Hepatocyte (in vitro differentiated cells): ENCODE data around the gene NHSL1.

Experiments used
- CTCF ChIP-seq: fragments of 200-600 bp; sonication (generic); IDR thresholded peaks from 2 replicates; pipeline ENCODE4 v1.5.1; 2016; ENCODE audit warnings: antibody characterized with exemption, mild to moderate bottlenecking; ENCODE audit not compliant: poor library complexity
- EZH2 ChIP-seq: fragments of 200-600 bp; sonication (generic); IDR thresholded peaks from 2 replicates; pipeline ENCODE4 v1.6.1; 2016; ENCODE audit warnings: antibody characterized with exemption, mild to moderate bottlenecking, borderline replicate concordance
- EZH2phosphoT487 ChIP-seq: fragments of 200-600 bp; sonication (generic); IDR thresholded peaks from one replicate; pipeline ENCODE4 v1.6.1; 2018; ENCODE audit warnings: antibody characterized with exemption, mild to moderate bottlenecking, low read depth, moderate library complexity; ENCODE audit not compliant: unreplicated experiment, severe bottlenecking

GRCh38 chr6:138502546-138502945 lies 3.3 kb upstream of the NHSL1 start:
- TF ChIP-seq CTCF (no peak), EZH2 (no peak), EZH2phosphoT487 (no peak)
